COLO668 (cell line): ENCODE results near the gene ZNF438.
"Not testable (repeated sequence)": the region's sequence is repeated elsewhere in the genome, so short reads cannot be mapped to it uniquely, and the experiment has no call there.

Source experiments
- DNase-seq: peaks from one replicate; lab custom pipeline; 2025; ENCODE audit not compliant: unreplicated experiment; lab: John Stamatoyannopoulos, UW

The ZNF438 gene

GRCh38 chr10:30940256-30940655 lies 91.4 kb downstream of the ZNF438 start:
- no peak for DNase-seq

GRCh38 chr10:30939643-30940251 lies 91.9 kb downstream of the ZNF438 start:
- DNase-seq: no peak

- no peak for DNase-seq
Measured at GRCh38 chr10:30935078-30935477, 96.6 kb downstream of the ZNF438 start.

- DNase-seq: no peak
Measured at GRCh38 chr10:30931094-30931493, 100.6 kb downstream of the ZNF438 start.

- no peak for DNase-seq
Measured at GRCh38 chr10:30929901-30930520, 101.7 kb downstream of the ZNF438 start.

GRCh38 chr10:30929311-30929729 lies 102.3 kb downstream of the ZNF438 start:
- not testable (repeated sequence) for DNase-seq

- no peak for DNase-seq
Measured at GRCh38 chr10:30928742-30929141, 102.9 kb downstream of the ZNF438 start.

- no peak for DNase-seq
Measured at GRCh38 chr10:30918651-30919050, 113.0 kb downstream of the ZNF438 start.

- DNase-seq: no peak
Measured at GRCh38 chr10:30917789-30918188, 113.9 kb downstream of the ZNF438 start.

- no peak for DNase-seq
Measured at GRCh38 chr10:30917067-30917466, 114.6 kb downstream of the ZNF438 start.

GRCh38 chr10:30915146-30915545 lies 116.5 kb downstream of the ZNF438 start:
- DNase-seq: no peak

- no peak for DNase-seq
Measured at GRCh38 chr10:30911303-30911863, 120.3 kb downstream of the ZNF438 start.

- DNase-seq: no peak
Measured at GRCh38 chr10:30903397-30904138, 128.1 kb downstream of the ZNF438 start.

GRCh38 chr10:30902621-30903396 lies 128.9 kb downstream of the ZNF438 start:
- DNase-seq: no peak

- DNase-seq: not testable (repeated sequence)
Measured at GRCh38 chr10:30901487-30901886, 130.2 kb downstream of the ZNF438 start.

- no peak for DNase-seq
Measured at GRCh38 chr10:30898964-30899363, 132.7 kb downstream of the ZNF438 start.

- DNase-seq: no peak
Measured at GRCh38 chr10:30897547-30897946, 134.1 kb downstream of the ZNF438 start.

- DNase-seq: no peak
Measured at GRCh38 chr10:30897048-30897447, 134.6 kb downstream of the ZNF438 start.

- no peak for DNase-seq
Measured at GRCh38 chr10:30894221-30894620, 137.4 kb downstream of the ZNF438 start.

- no peak for DNase-seq
Measured at GRCh38 chr10:30893208-30893607, 138.5 kb downstream of the ZNF438 start.

GRCh38 chr10:30887839-30888238 lies 143.8 kb downstream of the ZNF438 start:
- DNase-seq: no peak
